ENCODE measurements around the gene ELAPOR1. TPM values are rescaled to one million over a fixed set of nuclear protein-coding genes. Genes with fewer than 3 reads are reported as not detected.
A peak's percentile ranks its signal among the peaks of the same experiment; 100 is the strongest.

Gene ELAPOR1
- total and polyA plus RNA-seq, 2 experiments from 2014 or later: 1.8 to 3.0 TPM

- Histone ChIP-seq H3K4me2 (no peak overlapping the region), H4K20me1 (ENCODE audit: insufficient read depth, poor library complexity, severe bottlenecking) (no peaks in the 10 kb centered on the region), H3K9me2 (replicated peaks; ENCODE audit: insufficient read depth) (no peaks in the 10 kb centered on the region), H3K4me3 (no peak overlapping the region), H3K36me3 (replicated peaks; ENCODE audit: insufficient read depth, low read depth) (no peaks in the 10 kb centered on the region), H2AFZ (no peak overlapping the region), H3K9me3 (ENCODE audit: low read depth) (no peaks in the 10 kb centered on the region), H3K79me2 (no peaks in the 10 kb centered on the region), H3K4me1 (ENCODE audit: insufficient read depth) (peaks cover 7% of the 10 kb centered on the region), H3K27ac (peak overlapping the region; percentile 27), H3K27me3 (no peaks in the 10 kb centered on the region)
- TF ChIP-seq EZH2phosphoT487 (IDR thresholded peaks at IDR 0.05; ENCODE audit: low read depth, severe bottlenecking, unreplicated experiment): no peak
- TF ChIP-seq EZH2 (IDR thresholded peaks at IDR 0.05; ENCODE audit: borderline replicate concordance): no peak
- TF ChIP-seq CTCF (IDR thresholded peaks at IDR 0.05; ENCODE audit: poor library complexity): no peak
- DNase-seq (ENCODE audit: low spot score): no peak
Observed at GRCh38 chr1:109152196-109152595, 38.3 kb downstream of the ELAPOR1 start.

GRCh38 chr1:109156916-109157385, 43.0 kb downstream of the ELAPOR1 start:
- no peaks in the 10 kb centered on the region for H4K20me1 ChIP-seq (ENCODE audit: insufficient read depth, poor library complexity, severe bottlenecking)
- H3K27me3 ChIP-seq: no peaks in the 10 kb centered on the region
- no peak overlapping the region for H3K4me3 ChIP-seq
- no peak overlapping the region for H2AFZ ChIP-seq
- no peaks in the 10 kb centered on the region for H3K79me2 ChIP-seq
- WGBS (ENCODE audit: low lambda C conversion rate, missing lambda C conversion rate): 83% methylated on average over 2 of the region's 2 CpGs
- no peaks in the 10 kb centered on the region for H3K9me3 ChIP-seq (ENCODE audit: low read depth)
- no peaks in the 10 kb centered on the region for H3K4me1 ChIP-seq (ENCODE audit: insufficient read depth)
- no peak overlapping the region for H3K27ac ChIP-seq
- H3K36me3 ChIP-seq (replicated peaks; ENCODE audit: insufficient read depth, low read depth): no peaks in the 10 kb centered on the region
- TF ChIP-seq EZH2phosphoT487 (IDR thresholded peaks at IDR 0.05; ENCODE audit: low read depth, severe bottlenecking, unreplicated experiment): no peak
- no peak for TF ChIP-seq EZH2 (IDR thresholded peaks at IDR 0.05; ENCODE audit: borderline replicate concordance)
- TF ChIP-seq CTCF (IDR thresholded peaks at IDR 0.05; ENCODE audit: poor library complexity): no peak
- no peak for DNase-seq (ENCODE audit: low spot score)
- no peak overlapping the region for H3K4me2 ChIP-seq
- H3K9me2 ChIP-seq (replicated peaks; ENCODE audit: insufficient read depth): no peaks in the 10 kb centered on the region

- Histone ChIP-seq H3K4me1 (ENCODE audit: insufficient read depth) (no peaks in the 10 kb centered on the region), H3K9me3 (ENCODE audit: low read depth) (no peaks in the 10 kb centered on the region), H3K79me2 (no peaks in the 10 kb centered on the region), H3K36me3 (replicated peaks; ENCODE audit: insufficient read depth, low read depth) (no peaks in the 10 kb centered on the region), H4K20me1 (ENCODE audit: insufficient read depth, poor library complexity, severe bottlenecking) (no peaks in the 10 kb centered on the region), H3K4me3 (no peak overlapping the region), H3K27ac (no peak overlapping the region), H3K9me2 (replicated peaks; ENCODE audit: insufficient read depth) (no peaks in the 10 kb centered on the region), H3K27me3 (no peaks in the 10 kb centered on the region), H2AFZ (no peak overlapping the region), H3K4me2 (no peak overlapping the region)
- 81% methylated on average over 7 of the region's 7 CpGs for WGBS (ENCODE audit: low lambda C conversion rate, missing lambda C conversion rate)
- no peak for DNase-seq (ENCODE audit: low spot score)
- TF ChIP-seq EZH2 (IDR thresholded peaks at IDR 0.05; ENCODE audit: borderline replicate concordance) (no peak), EZH2phosphoT487 (IDR thresholded peaks at IDR 0.05; ENCODE audit: low read depth, severe bottlenecking, unreplicated experiment) (no peak), CTCF (IDR thresholded peaks at IDR 0.05; ENCODE audit: poor library complexity) (no peak)
Observed at GRCh38 chr1:109158433-109158832, 44.5 kb downstream of the ELAPOR1 start.

GRCh38 chr1:109159326-109159725, 45.4 kb downstream of the ELAPOR1 start:
- Histone ChIP-seq H3K79me2 (no peaks in the 10 kb centered on the region), H3K9me3 (ENCODE audit: low read depth) (no peaks in the 10 kb centered on the region), H3K4me2 (no peak overlapping the region), H2AFZ (no peak overlapping the region), H3K4me1 (ENCODE audit: insufficient read depth) (no peaks in the 10 kb centered on the region), H3K36me3 (replicated peaks; ENCODE audit: insufficient read depth, low read depth) (no peaks in the 10 kb centered on the region), H3K9me2 (replicated peaks; ENCODE audit: insufficient read depth) (no peaks in the 10 kb centered on the region), H3K27me3 (no peaks in the 10 kb centered on the region), H4K20me1 (ENCODE audit: insufficient read depth, poor library complexity, severe bottlenecking) (no peaks in the 10 kb centered on the region), H3K4me3 (no peak overlapping the region), H3K27ac (no peak overlapping the region)
- TF ChIP-seq EZH2 (IDR thresholded peaks at IDR 0.05; ENCODE audit: borderline replicate concordance): no peak
- no peak for TF ChIP-seq EZH2phosphoT487 (IDR thresholded peaks at IDR 0.05; ENCODE audit: low read depth, severe bottlenecking, unreplicated experiment)
- TF ChIP-seq CTCF (IDR thresholded peaks at IDR 0.05; ENCODE audit: poor library complexity): no peak
- WGBS (ENCODE audit: low lambda C conversion rate, missing lambda C conversion rate): 97% methylated on average over 3 of the region's 3 CpGs
- no peak for DNase-seq (ENCODE audit: low spot score)
